ENCODE data around the gene LTA4H.

GRCh38 chr12:96064271-96064670 is 28.9 kb upstream of the LTA4H start:
- TF ChIP-seq POLR2A (IDR thresholded peaks at IDR 0.05; ENCODE audit: low read length): no peak
- TF ChIP-seq GATA1 (IDR thresholded peaks at IDR 0.05; ENCODE audit: low read depth, low read length): no peak
